Astrocyte (in vitro differentiated cells and primary cell): ENCODE data around the gene EXOC4.

Experiments used
- CTCF ChIP-seq: IDR thresholded peaks from 2 replicates; pipeline ENCODE4 v1.5.1; 2011; ENCODE audit warnings: low read depth, mild to moderate bottlenecking, inconsistent platforms, low read length, moderate library complexity; ENCODE audit not compliant: insufficient read depth
- EZH2 ChIP-seq: IDR thresholded peaks from 2 replicates; pipeline ENCODE4 v1.6.1; 2012; ENCODE audit warnings: mild to moderate bottlenecking, low read length, inconsistent platforms; ENCODE audit not compliant: insufficient read depth

GRCh38 chr7:133790911-133791310 is 538.0 kb downstream of the EXOC4 start:
- no peak for TF ChIP-seq CTCF
- no peak for TF ChIP-seq EZH2
